ENCODE measurements around the gene OR6T1.

OR6T1 gene

DNA sequence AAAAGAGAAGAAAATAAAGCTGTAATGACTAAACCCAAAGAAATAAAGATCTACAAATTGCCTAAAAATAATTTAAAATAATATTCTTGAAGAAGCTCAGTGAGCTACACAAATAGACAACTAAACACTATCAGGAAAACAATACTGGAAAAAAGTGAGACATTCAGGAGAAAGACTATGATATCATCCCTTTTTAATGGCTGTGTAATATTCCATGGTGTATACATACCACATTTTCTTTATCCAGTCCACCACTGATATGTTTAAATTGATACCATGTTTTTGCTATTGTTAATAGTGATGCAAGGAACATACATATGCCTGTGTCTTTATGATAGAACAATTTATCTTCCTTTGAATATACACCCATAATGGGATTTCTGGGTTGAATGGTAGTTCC, 13.1 kb upstream of the OR6T1 start:
- no peak for DNase-seq
- H3K27ac ChIP-seq = no peak overlapping the region
- no peaks in the 10 kb centered on the region for H3K36me3 ChIP-seq
- no peak overlapping the region for H3K4me3 ChIP-seq (ENCODE audit: low read depth, low read length)
- TF ChIP-seq, protein P1, sequence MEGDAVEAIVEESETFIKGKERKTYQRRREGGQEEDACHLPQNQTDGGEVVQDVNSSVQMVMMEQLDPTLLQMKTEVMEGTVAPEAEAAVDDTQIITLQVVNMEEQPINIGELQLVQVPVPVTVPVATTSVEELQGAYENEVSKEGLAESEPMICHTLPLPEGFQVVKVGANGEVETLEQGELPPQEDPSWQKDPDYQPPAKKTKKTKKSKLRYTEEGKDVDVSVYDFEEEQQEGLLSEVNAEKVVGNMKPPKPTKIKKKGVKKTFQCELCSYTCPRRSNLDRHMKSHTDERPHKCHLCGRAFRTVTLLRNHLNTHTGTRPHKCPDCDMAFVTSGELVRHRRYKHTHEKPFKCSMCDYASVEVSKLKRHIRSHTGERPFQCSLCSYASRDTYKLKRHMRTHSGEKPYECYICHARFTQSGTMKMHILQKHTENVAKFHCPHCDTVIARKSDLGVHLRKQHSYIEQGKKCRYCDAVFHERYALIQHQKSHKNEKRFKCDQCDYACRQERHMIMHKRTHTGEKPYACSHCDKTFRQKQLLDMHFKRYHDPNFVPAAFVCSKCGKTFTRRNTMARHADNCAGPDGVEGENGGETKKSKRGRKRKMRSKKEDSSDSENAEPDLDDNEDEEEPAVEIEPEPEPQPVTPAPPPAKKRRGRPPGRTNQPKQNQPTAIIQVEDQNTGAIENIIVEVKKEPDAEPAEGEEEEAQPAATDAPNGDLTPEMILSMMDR (IDR thresholded peaks at IDR 0.05; ENCODE audit: low read depth, low read length) = no peak
- H3K27me3 ChIP-seq (ENCODE audit: insufficient read depth, low read depth, severe bottlenecking) = no peaks in the 10 kb centered on the region
- H3K9me3 ChIP-seq (ENCODE audit: severe bottlenecking) = no peaks in the 10 kb centered on the region

DNA sequence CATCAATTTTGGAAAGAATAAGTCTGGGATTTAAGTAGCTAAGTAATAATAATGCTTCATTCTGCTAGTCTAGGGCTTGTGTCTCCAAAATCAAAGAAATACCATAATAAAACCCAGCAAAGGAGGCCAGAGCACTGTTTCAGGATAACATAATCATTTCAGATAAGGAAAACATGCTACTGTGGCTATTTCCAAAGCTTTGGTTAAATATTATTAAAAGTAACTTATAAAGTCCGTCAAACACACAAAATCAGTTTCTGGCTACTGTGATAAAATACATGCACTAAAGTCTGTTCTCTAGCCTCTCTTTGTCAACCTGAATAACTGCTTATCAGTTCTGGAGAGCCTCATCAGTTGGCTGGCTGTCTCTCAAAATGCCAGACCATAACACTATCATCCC, 1.5 kb upstream of the OR6T1 start:
- no peaks in the 10 kb centered on the region for H3K9me3 ChIP-seq (ENCODE audit: severe bottlenecking)
- DNase-seq = no peak
- TF ChIP-seq, protein P1 (IDR thresholded peaks at IDR 0.05; ENCODE audit: low read depth, low read length) = no peak
- no peak overlapping the region for H3K27ac ChIP-seq
- H3K27me3 ChIP-seq (ENCODE audit: insufficient read depth, low read depth, severe bottlenecking) = no peaks in the 10 kb centered on the region
- H3K36me3 ChIP-seq = no peaks in the 10 kb centered on the region
- H3K4me3 ChIP-seq (ENCODE audit: low read depth, low read length) = no peak overlapping the region

- Histone ChIP-seq H3K27me3 (ENCODE audit: insufficient read depth, low read depth, severe bottlenecking) (no peaks in the 10 kb centered on the region), H3K9me3 (ENCODE audit: severe bottlenecking) (no peaks in the 10 kb centered on the region), H3K4me3 (ENCODE audit: low read depth, low read length) (no peak overlapping the region), H3K36me3 (no peaks in the 10 kb centered on the region), H3K27ac (no peak overlapping the region)
- no peak for DNase-seq
- TF ChIP-seq, protein P1 (IDR thresholded peaks at IDR 0.05; ENCODE audit: low read depth, low read length) = no peak
Observed at GRCh38 chr11:123942413-123942812, 1.2 kb downstream of the OR6T1 start.

DNA sequence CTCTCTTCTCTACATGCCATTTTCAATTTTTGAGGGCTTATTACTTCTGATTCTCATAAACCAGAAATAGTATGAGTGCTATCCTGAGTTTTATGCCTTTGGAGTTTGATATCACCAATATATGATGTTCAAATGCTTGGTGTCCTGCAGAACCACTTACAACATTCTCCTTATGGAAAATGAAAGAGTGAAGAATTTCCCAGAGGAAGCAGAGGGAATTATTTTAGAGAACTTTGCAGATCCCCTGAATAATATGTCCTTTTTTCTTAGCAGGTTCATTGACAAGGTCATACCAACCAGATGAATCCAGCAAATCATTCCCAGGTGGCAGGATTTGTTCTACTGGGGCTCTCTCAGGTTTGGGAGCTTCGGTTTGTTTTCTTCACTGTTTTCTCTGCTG, 4.3 kb downstream of the OR6T1 start, which contains the start of gene OR4D5:
Gene OR4D5 (plus strand): TSS at position 301 of the 400 bp plus-strand sequence. CDS start 0 bp downstream, at position 301.
- TF ChIP-seq, protein P1 (IDR thresholded peaks at IDR 0.05; ENCODE audit: low read depth, low read length) = no peak
- H3K36me3 ChIP-seq = no peaks in the 10 kb centered on the region
- no peaks in the 10 kb centered on the region for H3K9me3 ChIP-seq (ENCODE audit: severe bottlenecking)
- no peak within 1 kb of the TSS for H3K27ac ChIP-seq
- no peak within 1 kb of the TSS for H3K4me3 ChIP-seq (ENCODE audit: low read depth, low read length)
- DNase-seq = no peak
- H3K27me3 ChIP-seq (ENCODE audit: insufficient read depth, low read depth, severe bottlenecking) = no peaks in the 10 kb centered on the region

GRCh38 chr11:123924027-123924426, 19.6 kb downstream of the OR6T1 start:
- TF ChIP-seq, protein P1 (IDR thresholded peaks at IDR 0.05; ENCODE audit: low read depth, low read length) = no peak
- no peak for DNase-seq
- no peaks in the 10 kb centered on the region for H3K36me3 ChIP-seq
- no peak overlapping the region for H3K27ac ChIP-seq
- no peak overlapping the region for H3K4me3 ChIP-seq (ENCODE audit: low read depth, low read length)
- no peaks in the 10 kb centered on the region for H3K27me3 ChIP-seq (ENCODE audit: insufficient read depth, low read depth, severe bottlenecking)
- H3K9me3 ChIP-seq (ENCODE audit: severe bottlenecking) = no peaks in the 10 kb centered on the region

- no peak for DNase-seq
- Histone ChIP-seq H3K27ac (no peak overlapping the region), H3K36me3 (no peaks in the 10 kb centered on the region), H3K9me3 (ENCODE audit: severe bottlenecking) (no peaks in the 10 kb centered on the region), H3K27me3 (ENCODE audit: insufficient read depth, low read depth, severe bottlenecking) (no peaks in the 10 kb centered on the region), H3K4me3 (ENCODE audit: low read depth, low read length) (no peak overlapping the region)
- TF ChIP-seq, protein P1 (IDR thresholded peaks at IDR 0.05; ENCODE audit: low read depth, low read length) = no peak
Observed at GRCh38 chr11:123920943-123921342, 22.7 kb downstream of the OR6T1 start.

Measured in WERI-Rb-1 (cell line).